GOT3 (cell line): ENCODE results near the gene APOL5.
"Not testable (repeated sequence)": the region's sequence is repeated elsewhere in the genome, so short reads cannot be mapped to it uniquely, and the experiment has no call there.

Experiments used
- DNase-seq: peaks from one replicate; lab custom pipeline; 2025; ENCODE audit warnings: mixed read lengths; lab: John Stamatoyannopoulos, UW

Gene APOL5

DNA sequence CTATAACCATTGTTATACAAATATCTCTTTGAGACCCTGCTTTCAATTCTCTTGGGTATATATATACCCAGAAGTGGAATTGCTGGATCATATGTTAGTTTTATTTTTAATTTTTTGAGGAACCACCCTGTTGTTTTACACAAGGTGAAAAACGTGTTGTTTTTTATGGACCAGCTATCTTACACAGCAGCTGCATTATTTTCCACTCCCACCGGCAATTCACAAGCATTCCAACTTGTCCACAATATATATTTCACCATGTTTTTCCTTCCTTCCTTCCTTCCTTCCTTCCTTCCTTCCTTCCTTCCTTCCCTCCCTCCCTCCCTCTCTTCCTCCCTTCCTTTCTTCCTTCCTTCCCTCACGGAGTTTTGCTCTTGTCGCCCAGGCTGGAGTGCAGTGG, 6.3 kb upstream of the APOL5 start:
- DNase-seq: no peak

DNA sequence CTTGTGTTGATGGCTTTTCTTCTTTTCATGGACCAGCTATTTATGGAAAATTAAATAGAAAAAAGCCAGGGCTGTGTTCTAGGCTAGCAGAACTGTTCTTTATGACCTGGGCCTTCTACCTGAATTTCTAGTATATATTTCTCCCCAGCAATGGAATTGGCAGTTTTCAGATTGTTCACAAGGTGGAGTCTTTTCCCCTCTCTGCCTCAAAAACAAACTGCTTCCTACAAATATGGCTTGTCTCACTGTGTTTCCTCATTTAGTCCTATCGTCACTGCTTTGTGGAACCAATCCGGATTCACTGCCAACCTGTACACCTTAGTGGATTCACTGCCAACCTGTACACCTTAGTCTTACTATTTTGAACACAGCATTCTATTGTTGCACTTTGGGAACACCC, 5.0 kb upstream of the APOL5 start:
- no peak for DNase-seq

DNA sequence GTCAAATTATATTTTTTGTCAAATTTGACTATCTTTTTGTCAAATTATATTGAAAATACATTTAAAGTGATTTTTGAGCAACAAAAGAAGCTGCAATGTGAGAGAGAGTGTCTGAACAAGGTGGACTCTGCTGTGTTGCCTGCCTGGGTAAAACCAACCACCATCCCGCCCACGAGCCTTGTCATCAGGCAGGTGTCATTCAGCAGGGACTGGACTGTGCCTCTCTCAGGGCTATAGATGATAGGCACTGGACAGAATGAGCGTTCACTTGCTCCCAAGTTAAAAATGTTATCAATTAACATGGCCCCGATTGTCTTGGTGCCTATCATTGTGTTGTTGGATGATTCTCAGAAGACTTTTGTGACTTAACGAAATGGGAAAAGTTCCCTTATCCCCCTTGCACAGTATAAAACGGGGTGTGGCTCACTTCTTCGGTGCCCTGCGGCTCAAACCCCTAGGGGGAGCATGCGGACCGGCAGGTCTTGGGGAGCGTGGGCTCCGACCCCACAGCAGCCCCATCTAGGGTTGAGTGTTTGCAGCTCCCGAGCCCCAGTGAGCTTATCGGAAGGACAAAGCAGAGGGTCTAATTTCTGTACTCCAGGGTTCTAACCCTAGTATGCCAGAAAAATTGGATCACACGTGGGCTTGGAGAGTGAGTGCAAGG, 1.7 kb downstream of the APOL5 start:
- DNase-seq: no peak

DNA sequence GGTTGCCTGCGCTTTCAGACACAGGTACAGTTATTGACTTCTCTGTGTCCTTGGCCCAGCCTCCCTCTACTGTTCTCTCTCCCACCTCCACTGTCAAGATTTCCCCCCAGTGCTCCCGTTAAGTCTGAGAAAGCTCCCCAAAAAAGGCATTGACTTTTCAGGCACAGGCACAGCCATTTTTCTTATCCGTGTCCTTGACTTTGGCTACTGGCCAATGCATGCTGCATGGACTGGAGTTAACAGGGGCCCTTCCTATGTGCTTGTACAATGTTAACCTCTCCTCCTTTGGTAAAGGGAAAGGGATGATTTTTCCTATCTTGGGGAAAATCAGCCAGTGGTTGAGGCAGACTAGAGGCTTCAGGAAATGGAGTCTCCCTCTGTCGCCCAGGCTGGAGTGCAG, 4.3 kb downstream of the APOL5 start:
- no peak for DNase-seq

DNA sequence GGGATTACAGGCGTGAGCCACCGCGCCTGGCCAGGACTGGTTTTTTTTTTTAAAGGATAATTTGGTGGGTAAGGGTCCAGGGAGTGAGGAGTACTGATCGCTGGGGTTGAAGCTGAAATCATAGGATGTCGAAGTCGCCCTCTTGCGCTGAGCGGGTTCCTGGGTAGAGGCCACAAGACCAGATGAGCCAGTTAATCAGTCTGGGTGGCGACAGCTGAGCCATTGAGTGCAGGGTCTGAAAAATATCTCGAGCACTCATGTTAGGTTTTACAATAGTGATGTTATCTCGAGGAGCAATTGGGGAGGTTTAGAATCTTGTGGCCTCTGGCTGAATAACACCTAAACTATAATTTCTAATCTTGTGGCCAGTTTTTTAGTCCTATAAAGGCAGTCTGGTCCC, 7.8 kb downstream of the APOL5 start:
- DNase-seq: no peak

DNA sequence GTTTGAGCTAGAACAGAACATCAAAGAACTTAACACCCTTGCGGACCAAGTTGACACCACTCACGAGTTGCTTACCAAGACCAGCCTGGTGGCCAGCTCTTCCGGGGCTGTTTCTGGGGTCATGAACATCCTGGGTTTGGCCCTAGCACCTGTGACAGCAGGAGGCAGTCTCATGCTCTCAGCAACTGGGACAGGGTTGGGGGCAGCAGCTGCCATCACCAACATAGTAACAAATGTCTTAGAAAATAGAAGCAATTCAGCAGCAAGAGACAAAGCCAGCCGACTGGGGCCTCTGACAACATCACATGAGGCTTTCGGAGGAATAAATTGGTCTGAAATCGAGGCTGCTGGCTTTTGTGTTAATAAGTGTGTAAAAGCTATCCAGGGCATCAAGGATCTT, 8.7 kb downstream of the APOL5 start:
- DNase-seq: no peak

DNA sequence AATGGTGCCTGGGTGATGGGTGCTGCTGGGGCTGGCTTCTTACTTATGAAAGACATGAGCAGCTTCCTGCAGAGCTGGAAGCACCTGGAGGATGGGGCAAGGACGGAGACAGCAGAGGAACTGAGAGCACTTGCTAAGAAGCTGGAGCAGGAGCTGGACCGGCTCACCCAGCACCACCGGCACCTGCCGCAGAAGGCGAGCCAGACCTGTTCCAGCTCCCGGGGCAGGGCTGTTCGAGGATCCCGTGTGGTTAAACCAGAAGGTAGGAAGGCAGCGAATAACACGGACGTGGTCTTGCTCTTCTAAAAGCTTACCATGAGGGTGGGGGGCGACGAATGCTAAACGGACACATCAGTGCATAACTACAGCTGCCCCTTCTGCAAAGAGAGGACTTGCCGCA, 9.3 kb downstream of the APOL5 start:
- DNase-seq: no peak

DNA sequence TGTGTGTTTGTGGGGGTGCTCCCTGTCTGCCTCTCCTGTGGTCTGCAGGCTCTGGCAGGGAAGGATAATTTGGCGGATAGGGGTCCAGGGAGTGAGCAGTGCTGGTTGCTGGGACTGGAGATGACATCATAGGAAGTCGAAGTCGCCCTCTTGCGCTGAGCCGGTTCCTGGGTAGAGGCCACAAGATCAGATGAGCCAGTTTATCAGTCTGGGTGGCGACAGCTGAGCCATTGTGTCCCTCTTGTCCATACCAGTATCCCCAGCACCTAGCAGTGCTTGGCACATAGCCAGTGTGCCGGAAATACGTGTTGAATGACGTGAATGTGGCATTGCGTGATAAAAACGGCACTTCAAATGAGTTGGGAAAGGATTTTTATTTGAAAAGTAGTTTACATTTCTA, 9.8 kb downstream of the APOL5 start:
- no peak for DNase-seq

DNA sequence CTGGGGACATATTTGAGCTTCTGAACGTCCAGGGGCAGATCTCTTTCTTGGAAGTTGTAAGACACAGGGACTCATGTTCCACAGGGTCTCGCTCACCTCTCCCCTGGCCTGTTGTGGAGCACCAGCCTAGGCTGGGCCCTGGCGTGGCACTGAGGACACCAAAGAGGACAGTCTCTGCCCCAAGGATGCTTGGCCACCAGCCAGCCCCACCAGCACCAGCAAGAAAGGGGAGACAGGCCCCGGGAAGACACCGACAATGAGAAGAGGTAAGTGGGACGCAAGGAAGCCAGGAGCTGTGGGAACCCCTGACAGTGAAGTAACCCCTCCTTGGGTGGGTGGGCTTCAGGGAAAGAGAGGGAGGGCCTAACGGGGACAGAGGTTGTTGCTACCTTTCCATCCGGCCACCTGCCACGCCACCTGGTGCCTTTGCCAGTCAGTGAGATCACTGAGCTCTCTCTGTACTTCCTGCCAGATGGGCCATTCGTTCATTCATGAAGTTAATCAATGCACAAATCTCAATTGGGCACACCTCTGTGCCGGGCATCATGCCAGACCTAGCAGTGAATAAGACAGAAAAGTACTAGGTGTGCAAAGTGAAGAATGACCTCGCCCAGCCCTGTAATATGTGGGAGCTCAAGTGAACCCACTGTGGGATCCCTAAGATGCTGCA, 11.1 kb downstream of the APOL5 start:
- no peak for DNase-seq

DNA sequence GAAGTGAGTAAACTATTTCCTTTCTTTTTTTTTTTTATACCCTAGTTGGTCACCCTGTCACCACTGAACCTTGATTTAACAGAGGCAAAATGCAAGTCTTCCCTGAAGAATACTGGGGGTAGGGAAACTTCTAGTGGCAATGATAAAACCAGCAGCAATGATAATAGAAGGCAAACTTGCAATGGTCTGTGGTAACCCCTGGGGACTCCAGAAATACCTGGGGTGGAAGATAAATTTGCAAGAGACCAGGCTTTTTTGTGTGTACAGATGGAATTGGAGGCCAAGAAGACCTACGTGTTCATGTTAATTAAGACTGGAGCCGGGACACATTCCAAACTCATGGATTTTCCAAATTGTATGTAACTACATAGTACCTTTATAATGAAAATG, 11.6 kb downstream of the APOL5 start:
- DNase-seq: no peak

DNA sequence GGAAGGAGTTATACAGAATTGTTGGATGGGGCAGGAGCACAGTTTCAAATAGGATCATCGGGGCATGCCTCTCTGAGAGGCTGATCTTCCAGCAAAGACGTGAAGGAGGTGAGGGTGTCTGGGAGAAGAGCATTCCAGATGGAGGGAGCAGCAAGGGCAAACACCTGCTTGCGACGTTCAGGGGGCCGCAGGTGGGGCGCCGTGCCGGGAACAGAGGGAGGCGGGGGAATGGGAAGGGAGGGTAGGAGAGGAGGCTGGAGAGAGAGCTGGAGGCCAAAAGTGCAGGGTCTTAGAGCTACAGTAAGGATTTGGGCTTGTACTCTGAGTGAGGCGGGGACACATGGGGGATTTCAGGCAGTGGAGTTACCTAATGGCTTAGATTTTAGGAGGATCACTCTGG, 13.6 kb downstream of the APOL5 start:
- no peak for DNase-seq

DNA sequence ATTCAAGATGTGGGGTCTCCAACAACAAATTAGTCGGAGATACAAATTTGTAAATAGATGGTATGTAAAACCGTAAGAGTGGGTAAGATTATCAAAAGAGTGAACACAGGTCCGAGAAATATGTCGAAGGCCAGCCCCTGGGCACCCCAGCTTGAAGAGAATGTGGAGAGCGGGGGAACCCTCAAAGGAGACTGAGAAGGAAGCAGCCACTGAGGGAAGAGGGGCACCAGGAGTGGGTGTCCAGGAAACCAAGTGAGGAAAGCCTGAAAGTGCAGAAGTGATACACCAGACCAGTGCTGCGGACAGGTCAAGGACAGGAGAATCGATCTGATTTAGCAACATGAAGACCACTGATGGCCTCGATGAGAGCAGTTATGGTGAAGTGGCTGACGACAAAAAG, 14.4 kb downstream of the APOL5 start:
- no peak for DNase-seq

DNA sequence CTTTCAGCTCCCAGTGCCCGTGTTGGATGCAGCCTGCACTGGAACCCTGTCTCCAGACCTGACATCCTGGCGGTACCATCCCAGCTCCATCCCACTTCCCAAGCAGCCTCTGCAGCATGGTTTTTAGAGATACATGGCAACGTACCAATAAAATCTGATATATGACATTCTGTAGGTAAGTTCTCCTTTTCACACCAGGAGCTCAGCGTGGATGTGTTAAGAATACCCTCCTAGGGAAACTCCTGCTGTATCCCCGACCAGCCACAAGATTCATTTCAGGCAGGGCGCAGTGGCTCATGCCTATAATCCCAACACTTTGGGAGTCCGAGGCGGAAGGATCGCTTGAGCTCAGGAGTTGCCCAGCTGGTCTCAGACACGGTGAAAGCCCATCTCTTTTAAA, 15.4 kb downstream of the APOL5 start:
- DNase-seq: no peak

DNA sequence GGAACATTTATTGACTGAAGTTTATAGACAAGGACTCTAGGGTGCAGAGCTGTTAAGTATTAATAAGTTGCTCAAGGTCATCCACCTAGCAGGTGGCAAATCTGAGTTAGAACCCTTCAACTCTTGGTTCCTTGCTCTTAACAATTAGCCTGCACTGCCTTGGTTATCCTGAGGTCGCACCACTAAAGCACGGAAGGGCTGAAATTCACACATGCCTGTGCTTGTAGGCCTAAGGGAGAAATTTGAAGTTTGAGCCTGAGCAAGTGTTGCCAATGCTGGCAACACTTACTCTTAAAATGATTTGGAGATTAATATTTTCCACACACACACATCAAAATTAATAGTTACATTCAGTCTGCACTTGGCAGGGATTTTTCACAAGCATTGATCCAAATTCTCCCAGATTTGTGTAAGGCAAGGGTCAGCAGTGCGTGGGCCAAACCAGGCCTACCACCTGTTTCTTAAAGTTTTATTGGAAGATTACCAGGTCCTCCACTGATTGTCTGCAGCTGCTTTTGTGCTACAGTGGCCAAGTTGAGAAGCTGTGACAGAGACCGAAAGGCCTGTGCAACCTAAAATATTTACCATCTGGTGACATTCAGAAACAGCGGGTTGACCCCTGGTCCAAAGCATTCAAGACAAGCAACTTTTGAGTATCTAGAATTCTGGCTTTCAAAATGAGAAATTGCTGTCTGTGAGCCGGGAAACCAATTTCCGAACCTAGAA, 16.3 kb downstream of the APOL5 start:
- no peak for DNase-seq

DNA sequence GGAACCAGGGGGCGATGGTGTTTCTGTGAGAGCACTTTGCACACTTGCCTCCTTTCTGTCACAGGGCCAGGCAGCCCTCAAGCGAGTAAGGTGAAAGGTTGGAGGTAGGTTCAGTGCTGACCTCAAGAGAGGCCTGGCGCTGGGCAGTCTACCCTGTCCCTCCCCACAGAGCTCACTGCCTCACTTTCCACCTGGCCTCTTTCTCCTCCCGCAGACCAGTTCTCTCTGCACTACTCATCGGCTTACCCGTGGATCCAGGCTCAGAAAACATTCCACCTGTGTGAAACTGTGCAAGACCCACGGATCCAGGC, 16.8 kb downstream of the APOL5 start:
- no peak for DNase-seq

DNA sequence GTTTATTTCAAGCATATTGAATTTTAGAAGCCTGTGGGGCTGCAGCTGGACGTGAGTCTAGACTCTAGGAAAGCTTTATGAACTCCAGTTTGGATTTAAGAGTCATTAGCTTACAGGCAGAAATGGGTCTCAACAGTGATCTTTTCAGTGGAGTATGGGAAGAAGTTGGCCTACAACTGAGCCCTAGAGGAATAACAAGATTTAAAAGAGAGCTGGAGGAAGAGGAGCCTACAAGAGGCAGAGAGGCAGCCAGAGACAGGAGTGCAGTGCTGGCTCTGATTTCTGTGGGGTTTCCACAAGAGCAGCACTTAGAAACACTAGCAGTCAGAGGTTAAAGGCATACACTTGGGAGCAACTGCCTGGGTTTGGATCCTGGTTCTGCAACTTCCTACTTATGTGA, 17.9 kb downstream of the APOL5 start:
- no peak for DNase-seq

DNA sequence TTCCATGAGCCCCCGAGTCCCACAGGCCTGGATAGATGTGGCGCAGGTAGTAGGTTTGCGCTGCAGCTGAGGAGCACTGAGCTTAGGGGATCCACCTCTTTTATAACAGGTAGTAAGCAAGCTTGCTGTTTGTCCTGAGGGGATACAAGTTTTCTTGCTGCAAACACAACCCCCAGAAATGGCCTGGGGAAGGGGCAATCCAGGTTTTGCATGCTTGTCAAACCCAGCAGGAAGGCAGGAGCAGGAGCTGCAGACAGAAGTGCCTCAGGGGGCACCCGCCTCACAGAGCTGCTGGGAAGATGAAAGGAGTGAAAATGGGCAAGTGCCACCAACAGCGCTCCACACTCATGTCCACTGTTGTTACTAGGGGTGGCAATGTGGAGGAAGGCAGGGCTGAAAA, 18.5 kb downstream of the APOL5 start:
- DNase-seq: no peak

DNA sequence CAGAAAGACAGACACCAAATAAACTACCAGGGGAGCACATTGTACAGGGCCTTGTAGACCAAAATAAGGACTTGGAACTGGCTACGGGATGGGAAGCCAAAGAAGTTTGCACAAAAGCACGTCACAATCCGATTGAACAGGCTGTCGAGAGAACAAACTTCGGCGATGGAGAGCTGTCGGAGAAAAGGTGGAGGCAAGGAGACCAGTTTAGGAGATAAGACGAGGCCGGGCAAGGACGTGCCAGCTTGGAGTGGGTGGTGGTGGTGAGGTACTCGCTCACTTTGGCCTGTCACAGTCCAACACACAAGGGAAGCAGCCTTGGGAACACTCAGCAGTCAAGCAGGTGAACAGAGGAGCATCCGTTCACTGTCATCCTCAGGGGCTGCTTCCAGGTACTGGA, 19.0 kb downstream of the APOL5 start:
- no peak for DNase-seq

DNA sequence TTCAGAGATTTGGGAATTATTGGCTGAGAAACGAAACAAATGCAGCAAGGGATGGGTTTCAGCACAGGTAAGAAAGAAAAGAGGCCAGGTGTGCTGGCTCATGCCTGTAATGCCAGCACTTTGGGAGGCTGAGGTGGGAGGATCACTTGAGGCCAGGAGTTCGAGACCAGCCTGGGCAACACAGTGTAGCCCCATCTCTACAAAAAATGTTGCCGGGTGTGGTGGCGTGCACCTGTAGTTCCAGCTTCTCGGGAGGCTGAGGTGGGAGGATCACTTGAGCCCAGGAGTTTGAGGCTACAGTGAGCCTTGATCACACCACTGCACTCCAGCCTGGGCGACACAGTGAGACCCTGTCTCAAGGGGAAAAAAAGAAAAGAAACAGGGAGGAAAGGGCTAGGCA, 20.2 kb downstream of the APOL5 start:
- DNase-seq: not testable (repeated sequence)

DNA sequence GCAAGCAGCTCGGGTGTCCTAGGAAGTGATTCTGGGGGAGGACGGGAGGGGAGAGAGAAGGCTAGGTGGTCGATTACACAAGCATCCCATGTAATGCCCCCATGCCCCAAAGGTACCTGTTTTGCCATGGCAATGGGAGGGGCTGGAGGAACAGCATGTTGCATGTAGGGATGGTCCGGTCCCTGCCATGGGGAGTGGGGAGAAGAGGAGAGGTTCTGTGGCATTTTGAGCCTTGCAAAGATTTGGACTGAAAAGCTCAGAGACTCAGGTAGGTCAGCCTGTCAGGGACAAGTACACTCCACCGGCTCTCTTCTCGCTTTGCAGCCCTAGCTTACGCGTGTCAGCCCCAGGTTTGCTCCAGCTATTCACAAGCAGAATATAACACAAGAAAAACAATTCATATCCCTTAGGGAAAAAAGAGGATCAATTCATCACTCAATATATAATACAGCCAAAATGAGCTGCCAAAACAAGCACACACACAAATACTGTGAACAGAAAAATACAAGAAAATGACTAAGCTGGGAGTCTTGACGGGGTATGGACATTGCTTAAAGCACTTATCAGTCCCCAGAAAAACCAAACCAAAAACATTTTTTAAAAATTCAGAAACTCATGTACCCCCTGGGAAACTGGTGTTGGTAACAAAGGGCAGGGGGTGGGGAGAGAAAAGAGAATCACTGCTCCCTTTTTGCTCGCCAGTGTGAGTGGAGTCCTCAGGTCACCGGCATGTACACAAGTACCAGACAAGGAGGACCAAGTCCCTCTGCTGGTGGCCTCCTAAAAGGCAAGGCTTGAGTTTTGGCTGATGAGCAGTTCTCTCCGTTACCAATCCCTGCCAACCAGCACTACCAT, 21.6 kb downstream of the APOL5 start:
- DNase-seq: no peak

DNA sequence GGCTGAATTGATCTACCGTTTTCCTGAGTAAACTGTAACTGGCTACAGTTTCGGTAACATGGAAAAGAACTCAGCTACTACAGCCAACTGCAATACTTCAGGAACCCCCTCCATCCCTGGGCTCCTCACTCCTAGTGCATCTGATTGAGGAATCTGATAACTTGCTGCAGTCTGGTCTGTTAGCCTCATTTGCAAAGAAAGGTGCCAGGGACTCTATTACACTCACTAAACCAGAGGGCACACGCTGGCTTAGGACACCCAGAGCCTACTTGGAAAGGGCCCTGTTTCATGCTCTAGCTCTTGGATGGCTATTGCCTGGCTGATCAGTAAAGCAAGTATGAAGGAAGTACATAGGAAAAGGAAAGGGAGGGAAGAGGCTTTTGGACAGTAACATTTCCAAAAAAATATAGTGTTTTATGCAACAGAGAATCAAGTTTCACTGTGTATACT, 22.3 kb downstream of the APOL5 start:
- no peak for DNase-seq

DNA sequence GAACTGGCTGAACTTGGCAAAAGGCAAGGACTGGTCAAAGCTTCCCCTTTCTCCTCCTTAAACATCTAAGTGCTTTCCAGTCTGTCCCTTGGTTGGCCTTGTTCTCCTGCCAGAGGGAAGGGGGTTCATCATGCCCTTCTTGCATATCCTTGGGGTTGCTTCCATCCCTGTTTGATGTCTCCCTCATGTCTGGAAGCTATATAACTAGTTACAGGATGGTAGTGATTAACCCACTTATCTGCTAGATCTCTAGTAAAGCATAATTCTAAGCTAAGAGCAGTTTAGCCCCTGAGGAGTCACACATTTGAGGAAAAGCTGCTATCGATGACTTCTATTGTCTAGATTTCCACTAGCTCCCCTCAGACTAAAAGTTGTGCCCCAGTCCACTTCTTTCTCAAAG, 22.9 kb downstream of the APOL5 start:
- no peak for DNase-seq
